ENCODE data around the gene ADCY1.

The ADCY1 gene

GRCh38 chr7:45704683-45705016 lies 130.5 kb downstream of the ADCY1 start:
- no peak for TF ChIP-seq CTCF (IDR thresholded peaks at IDR 0.05; ENCODE audit: control insufficient read depth, extremely low read depth, insufficient read depth)
- H3K4me3 ChIP-seq (ENCODE audit: low read depth, low read length), result no peak overlapping the region
- DNase-seq (ENCODE audit: low read depth), result no peak

- DNase-seq (ENCODE audit: low read depth), result no peak
- no peak overlapping the region for H3K4me3 ChIP-seq (ENCODE audit: low read depth, low read length)
- no peak for TF ChIP-seq CTCF (IDR thresholded peaks at IDR 0.05; ENCODE audit: control insufficient read depth, extremely low read depth, insufficient read depth)
These were observed 134.1 kb downstream of the ADCY1 start for GRCh38 chr7:45708046-45708950.

- H3K4me3 ChIP-seq (ENCODE audit: low read depth, low read length), result no peak overlapping the region
- no peak for DNase-seq (ENCODE audit: low read depth)
- TF ChIP-seq CTCF (IDR thresholded peaks at IDR 0.05; ENCODE audit: control insufficient read depth, extremely low read depth, insufficient read depth), result no peak
These were observed 135.2 kb downstream of the ADCY1 start for GRCh38 chr7:45709168-45710042.

GRCh38 chr7:45710271-45711160 lies 136.3 kb downstream of the ADCY1 start:
- H3K4me3 ChIP-seq (ENCODE audit: low read depth, low read length), result no peak overlapping the region
- no peak for TF ChIP-seq CTCF (IDR thresholded peaks at IDR 0.05; ENCODE audit: control insufficient read depth, extremely low read depth, insufficient read depth)
- no peak for DNase-seq (ENCODE audit: low read depth)

- no peak overlapping the region for H3K4me3 ChIP-seq (ENCODE audit: low read depth, low read length)
- no peak for DNase-seq (ENCODE audit: low read depth)
- no peak for TF ChIP-seq CTCF (IDR thresholded peaks at IDR 0.05; ENCODE audit: control insufficient read depth, extremely low read depth, insufficient read depth)
These were observed 137.0 kb downstream of the ADCY1 start for GRCh38 chr7:45711161-45711490.

- DNase-seq (ENCODE audit: low read depth), result no peak
- H3K4me3 ChIP-seq (ENCODE audit: low read depth, low read length), result no peak overlapping the region
- TF ChIP-seq CTCF (IDR thresholded peaks at IDR 0.05; ENCODE audit: control insufficient read depth, extremely low read depth, insufficient read depth), result no peak
These were observed 138.0 kb downstream of the ADCY1 start for GRCh38 chr7:45712057-45712689.
